Measurements from ENCODE around the gene CPXM2.
A peak's percentile ranks its signal among the peaks of the same experiment; 100 is the strongest.

The CPXM2 gene

DNA sequence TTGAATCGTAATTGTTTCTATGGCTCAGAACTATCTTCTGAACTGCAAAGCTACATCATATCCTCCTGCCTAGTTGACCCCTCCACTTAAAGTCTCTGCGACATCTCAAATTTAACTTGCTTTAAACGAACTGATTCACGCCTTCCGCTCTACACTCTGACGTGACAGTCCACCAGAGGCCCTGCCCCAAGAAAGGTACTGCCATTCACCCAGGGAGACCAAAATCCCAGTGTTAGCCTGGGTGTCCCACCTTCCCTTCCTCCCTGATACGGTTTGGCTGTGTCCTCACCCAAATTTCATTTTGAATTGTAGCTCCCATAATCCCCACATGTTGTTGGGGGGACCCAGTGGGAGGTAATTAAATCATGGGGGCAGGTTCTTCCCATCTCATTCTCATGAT, 90.8 kb downstream of the CPXM2 start:
- DNase-seq, result no peak

- no peak for DNase-seq
Observed at GRCh38 chr10:123800289-123800688, 91.3 kb downstream of the CPXM2 start.

DNA sequence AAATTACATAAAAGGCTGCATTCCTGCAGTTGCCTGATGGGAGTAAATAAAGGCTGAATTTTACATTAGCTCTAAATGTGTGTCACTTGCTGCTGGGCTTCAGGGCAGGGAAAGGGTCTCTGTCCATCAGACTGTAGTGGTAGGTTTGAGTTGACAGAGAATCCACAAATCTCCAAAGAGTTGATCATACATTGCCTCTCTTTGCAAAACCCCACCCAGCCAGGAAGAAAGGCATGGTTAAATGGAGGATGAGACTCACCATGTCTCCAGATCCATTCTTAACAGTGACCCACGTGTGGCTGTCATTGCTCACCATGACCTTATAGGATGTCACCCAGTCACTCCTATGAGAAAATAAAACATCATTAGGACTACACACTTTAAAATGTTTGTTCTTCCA, 92.8 kb downstream of the CPXM2 start:
- no peak for DNase-seq

- DNase-seq, result no peak
Observed at GRCh38 chr10:123797813-123798212, 93.8 kb downstream of the CPXM2 start.

DNA sequence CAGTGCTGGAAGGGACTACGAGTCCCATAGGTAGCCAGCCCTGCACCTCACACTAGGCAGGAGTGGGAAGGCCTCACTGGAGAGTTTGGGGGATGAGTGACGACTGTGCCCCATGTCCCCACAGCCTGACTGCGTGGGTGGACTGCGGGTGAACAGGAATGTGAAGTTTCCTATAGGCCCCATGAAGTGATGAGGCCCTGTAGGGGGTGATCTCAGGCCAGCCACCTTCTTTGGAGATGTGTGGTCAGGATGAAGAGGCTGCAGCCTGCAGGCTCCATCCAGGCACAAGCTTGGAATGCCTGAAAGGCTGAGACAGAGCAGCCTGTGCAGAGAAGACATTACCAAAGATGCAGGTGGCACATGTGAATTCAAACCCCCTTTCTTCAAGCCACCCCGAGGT, 94.9 kb downstream of the CPXM2 start:
- DNase-seq, result no peak

- DNase-seq, result no peak
Observed at GRCh38 chr10:123795846-123796590, 95.6 kb downstream of the CPXM2 start.

- peak in 4 of 56 donors; percentile 4 to 20 (median 6) for DNase-seq
Observed at GRCh38 chr10:123795196-123795780, 96.3 kb downstream of the CPXM2 start.

GRCh38 chr10:123792248-123792978, 99.2 kb downstream of the CPXM2 start:
- no peak for DNase-seq

DNA sequence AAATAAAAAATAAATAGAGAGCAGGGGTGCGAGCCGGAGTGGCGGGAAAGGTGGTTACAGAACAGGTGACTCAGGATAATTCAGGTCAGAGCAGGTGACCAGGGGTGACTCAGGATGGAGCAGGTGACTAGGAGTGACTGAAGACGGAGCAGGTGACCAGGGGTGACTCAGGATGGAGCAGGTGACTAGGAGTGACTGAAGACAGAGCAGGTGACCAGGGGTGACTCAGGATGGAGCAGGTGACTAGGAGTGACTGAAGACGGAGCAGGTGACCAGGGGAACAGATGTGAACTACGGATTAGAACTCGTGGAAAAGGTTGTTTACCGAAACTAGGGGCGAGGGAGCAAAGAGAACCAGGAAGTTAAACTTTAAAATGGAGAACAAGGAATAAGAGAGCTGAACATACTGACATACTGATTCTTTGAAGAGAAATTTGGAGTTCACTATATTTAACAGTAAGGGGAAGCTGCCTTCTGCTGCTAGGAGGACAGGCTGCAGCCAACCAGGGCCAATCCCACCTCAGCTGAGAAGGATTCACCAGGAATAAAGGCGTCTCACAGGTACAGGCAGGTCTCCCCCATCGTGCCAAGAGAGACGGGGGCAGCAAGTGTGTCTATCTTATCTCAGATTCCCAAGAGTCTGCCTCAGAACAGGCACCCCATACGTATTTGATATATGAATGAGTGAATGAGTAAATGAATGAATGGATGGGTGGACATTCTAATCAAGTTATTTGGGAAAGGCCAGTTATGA, 101.3 kb downstream of the CPXM2 start:
- no peak for DNase-seq

GRCh38 chr10:123788981-123789380, 102.6 kb downstream of the CPXM2 start:
- no peak for DNase-seq

DNA sequence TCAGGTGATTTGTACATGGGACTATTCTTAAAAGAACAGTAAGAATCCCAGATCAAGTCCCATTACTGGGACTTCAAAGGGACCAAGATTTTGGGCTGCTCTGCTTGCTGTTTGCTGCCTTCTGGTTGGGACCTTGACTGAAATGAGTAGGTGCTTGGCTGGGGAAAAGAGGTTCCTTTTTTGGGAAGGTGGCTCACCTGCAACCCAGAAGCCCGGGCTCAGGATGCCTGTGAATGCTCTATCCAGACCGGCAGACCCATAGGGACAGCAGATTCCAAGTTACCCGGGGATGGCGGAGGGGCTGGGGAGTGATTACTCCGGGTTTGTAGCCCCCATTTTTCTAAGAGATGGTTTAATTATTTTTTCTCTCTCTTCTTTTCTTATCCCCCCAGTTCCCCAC, 104.0 kb downstream of the CPXM2 start:
- DNase-seq, result no peak

DNA sequence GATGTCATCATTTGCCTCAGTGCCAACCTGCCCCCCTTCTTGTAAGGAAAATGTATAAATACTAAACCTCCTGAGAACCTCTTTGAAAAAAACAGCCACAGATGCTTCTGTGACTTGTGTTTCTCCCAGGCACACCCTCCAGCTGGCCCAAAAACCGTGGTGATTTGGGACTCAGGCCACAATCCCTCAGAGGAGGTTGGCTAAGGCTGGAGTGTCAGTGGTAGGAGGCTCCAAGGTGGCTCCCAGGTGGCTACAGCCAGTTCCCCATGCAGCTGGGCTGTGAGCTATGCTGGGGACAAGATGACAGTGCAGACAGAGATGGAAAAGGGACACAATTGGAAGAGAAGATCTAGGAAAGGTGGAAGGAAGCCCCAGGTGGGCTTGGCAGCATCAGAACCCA, 104.7 kb downstream of the CPXM2 start:
- DNase-seq, result no peak

DNA sequence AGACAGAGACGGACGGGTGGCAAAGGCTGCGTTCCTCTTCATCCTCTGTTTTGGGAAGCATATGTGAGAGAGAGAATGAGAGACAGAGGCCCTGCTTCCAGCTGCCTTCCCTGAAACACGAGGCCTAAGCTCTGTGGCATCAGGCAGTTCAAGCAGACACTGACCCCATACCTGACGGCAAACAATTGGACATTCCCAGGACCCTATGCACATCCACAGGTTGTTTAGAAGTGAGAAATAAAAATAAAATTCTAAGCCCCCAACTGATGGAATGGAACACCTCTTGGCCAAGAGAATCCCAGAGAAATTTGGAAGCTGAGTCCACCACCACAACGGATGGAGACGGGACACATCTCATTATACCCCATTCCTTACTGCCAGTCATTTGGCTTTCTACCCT, 105.3 kb downstream of the CPXM2 start:
- no peak for DNase-seq

DNA sequence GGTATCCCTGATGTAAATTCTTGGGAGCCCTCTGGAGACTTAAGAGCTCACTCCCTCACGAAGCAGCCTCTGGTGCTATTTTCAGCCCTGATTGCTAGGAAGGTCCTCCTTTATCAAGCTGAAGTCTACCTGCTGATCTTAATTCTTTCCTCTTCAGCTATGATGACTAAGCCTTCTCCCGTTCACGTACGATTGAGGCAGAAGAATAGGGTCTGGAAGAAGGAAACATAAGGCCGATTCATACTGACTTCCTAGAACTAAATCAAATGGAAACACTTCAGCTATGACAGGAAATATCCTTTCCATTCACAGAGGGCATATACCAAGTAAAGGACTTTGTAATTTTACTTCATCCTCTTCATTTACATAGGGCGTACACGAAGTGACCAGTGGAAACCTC, 107.0 kb downstream of the CPXM2 start:
- DNase-seq, result no peak

GRCh38 chr10:123784216-123784615, 107.4 kb downstream of the CPXM2 start:
- no peak for DNase-seq

- DNase-seq, result no peak
Observed at GRCh38 chr10:123783296-123783695, 108.3 kb downstream of the CPXM2 start.

- DNase-seq, result no peak
Observed at GRCh38 chr10:123782549-123782948, 109.1 kb downstream of the CPXM2 start.

- no peak for DNase-seq
Observed at GRCh38 chr10:123781956-123782500, 109.6 kb downstream of the CPXM2 start.

DNA sequence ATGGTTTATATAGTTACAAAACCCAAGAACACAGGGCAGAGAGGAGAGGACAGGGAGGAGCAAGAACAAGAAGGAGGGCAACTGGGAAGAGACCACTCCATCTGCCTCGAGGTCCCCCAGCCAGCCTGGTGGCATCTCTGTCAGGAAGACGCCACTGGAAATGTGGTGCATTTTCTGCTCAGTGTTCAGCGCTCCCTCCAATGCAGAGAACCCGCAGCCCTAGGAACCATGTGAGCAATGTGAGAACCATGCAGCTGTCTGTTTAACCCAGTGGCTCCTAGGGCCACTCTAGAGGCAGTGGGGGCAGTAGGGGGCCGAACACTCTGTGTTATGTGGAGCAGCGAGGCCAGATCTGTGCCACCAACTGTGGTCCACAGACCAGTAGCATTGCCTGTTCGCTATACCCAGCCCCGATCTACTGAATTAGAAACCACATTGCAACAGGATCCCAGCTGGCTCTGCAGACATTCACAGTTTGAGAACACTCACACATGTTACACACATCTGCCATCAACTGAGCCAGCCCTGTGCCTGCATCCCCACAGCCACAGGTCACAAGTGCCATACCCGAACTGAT, 110.2 kb downstream of the CPXM2 start:
- no peak for DNase-seq

- DNase-seq, result peak in 7 of 56 donors; percentile 3 to 10 (median 4)
Observed at GRCh38 chr10:123778719-123779517, 112.7 kb downstream of the CPXM2 start.
